Thyroid gland (tissue), 4 donors: ENCODE data around the gene PDGFC. TPM values are rescaled to one million over a fixed set of nuclear protein-coding genes. Genes with fewer than 3 reads are reported as not detected.

Source experiments
- DNase-seq, 2 donors: peaks; one replicate each; pipeline ENCODE4 v3.0.0-alpha.2; 2019
- H3K27ac ChIP-seq, 3 donors: fragments of 200-600 bp; sonication (generic); 1 replicate in 2 of 3; 2 replicates in 1 of 3; pipeline ENCODE4 v1.5.1; 2016 to 2019; ENCODE audit warnings: mild to moderate bottlenecking in 1 of 3, moderate library complexity in 1 of 3
- H3K27me3 ChIP-seq: fragments of 200-600 bp; sonication (generic); one replicate; pipeline ENCODE4 v1.5.1; 2019
- H3K36me3 ChIP-seq, 2 donors: fragments of 200-600 bp; sonication (generic); one replicate each; pipeline ENCODE4 v1.5.1; 2016 to 2019
- H3K4me1 ChIP-seq, 2 donors: fragments of 200-600 bp; sonication (generic); one replicate each; pipeline ENCODE4 v1.5.1; 2017 to 2019
- H3K4me3 ChIP-seq, 3 donors: fragments of 200-600 bp; sonication (generic); replicated peaks in 1 of 3; 1 replicate in 2 of 3; 2 replicates in 1 of 3; pipeline ENCODE4 v1.5.1; 2016; ENCODE audit warnings: mild to moderate bottlenecking in 1 of 3
- H3K9me3 ChIP-seq: fragments of 200-600 bp; sonication (generic); one replicate; pipeline ENCODE4 v1.5.1; 2017
- POLR2A ChIP-seq, 2 donors: fragments of 450-650 bp; IDR thresholded peaks; one replicate each; pipeline ENCODE4 v1.6.1; 2017; ENCODE audit warnings: antibody characterized with exemption in 2 of 2, mild to moderate bottlenecking in 2 of 2, moderate library complexity in 1 of 2
- WGBS, 2 donors: methylation state at CpG; one replicate each; pipeline ENCODE4 v1.1.5; 2017; 5-methylcytosine and 5-hydroxymethylcytosine counted together
- intact Hi-C: fragments of 100-400 bp; cut with DNase I; formaldehyde crosslinking; loops from one replicate; pipeline ENCODE4 v1.15.1; 2023
- total RNA-seq, 4 donors: library from RNA; depleted of rRNA; stranded (reverse); fragments of >200 nt; gene quantifications; one replicate each; pipeline ENCODE4 v1.2.3, GENCODE V29; 2016
- TF ChIP-seq, protein P1 (sequence below), 6 experiments: fragments of 200-600 bp in 3 of 6; fragments of 450-650 bp in 3 of 6; sonication (generic) in 3 of 6; IDR thresholded peaks; one replicate each; pipeline ENCODE4 v1.5.1; 2016 to 2019; ENCODE audit warnings: antibody characterized with exemption in 6 of 6, mild to moderate bottlenecking in 2 of 6, inconsistent platforms in 1 of 6, moderate library complexity in 1 of 6

Gene PDGFC
- total RNA-seq, 4 donors from 2014 or later, result 28.9 to 34.6 (median 29.9) TPM

- no peaks in the 10 kb centered on the region for H3K27me3 ChIP-seq
- H3K4me1 ChIP-seq, result no peaks in the 10 kb centered on the region
- H3K9me3 ChIP-seq, result no peaks in the 10 kb centered on the region
- H3K4me3 ChIP-seq, result no peak overlapping the region
- WGBS, 2 donors, result 93 to 95% methylated on average over 2 of the region's 2 CpGs
- DNase-seq, result no peak
- H3K36me3 ChIP-seq, result no peaks in the 10 kb centered on the region
- intact Hi-C loops, result no loop called here
- no peak overlapping the region for H3K27ac ChIP-seq
- TF ChIP-seq, protein P1, sequence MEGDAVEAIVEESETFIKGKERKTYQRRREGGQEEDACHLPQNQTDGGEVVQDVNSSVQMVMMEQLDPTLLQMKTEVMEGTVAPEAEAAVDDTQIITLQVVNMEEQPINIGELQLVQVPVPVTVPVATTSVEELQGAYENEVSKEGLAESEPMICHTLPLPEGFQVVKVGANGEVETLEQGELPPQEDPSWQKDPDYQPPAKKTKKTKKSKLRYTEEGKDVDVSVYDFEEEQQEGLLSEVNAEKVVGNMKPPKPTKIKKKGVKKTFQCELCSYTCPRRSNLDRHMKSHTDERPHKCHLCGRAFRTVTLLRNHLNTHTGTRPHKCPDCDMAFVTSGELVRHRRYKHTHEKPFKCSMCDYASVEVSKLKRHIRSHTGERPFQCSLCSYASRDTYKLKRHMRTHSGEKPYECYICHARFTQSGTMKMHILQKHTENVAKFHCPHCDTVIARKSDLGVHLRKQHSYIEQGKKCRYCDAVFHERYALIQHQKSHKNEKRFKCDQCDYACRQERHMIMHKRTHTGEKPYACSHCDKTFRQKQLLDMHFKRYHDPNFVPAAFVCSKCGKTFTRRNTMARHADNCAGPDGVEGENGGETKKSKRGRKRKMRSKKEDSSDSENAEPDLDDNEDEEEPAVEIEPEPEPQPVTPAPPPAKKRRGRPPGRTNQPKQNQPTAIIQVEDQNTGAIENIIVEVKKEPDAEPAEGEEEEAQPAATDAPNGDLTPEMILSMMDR (IDR thresholded peaks at IDR 0.05), result no peak
- TF ChIP-seq POLR2A (IDR thresholded peaks at IDR 0.05), result no peak
Observed at GRCh38 chr4:157012781-157013180, 41.2 kb upstream of the PDGFC start.

DNA sequence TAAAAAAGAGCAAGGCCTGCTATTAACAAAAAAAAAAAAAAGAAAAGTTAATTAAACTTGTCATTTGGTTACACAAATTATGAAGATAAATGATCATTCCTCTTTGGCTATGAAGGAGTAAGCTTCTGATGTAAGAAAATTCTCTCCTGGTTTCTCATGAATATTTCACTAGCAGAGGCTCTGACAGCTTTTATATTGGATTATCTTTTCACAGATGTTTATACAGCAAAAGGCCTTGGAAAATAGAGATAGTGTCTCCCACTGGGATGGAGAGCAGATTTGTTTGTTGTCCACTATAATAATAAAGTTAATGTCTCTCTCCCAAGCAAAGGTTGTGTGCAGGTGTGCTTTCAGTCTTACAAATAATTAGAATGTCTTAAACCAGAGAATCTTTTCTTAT lies 40.7 kb upstream of the PDGFC start:
- Histone ChIP-seq H3K27me3 (no peaks in the 10 kb centered on the region), H3K27ac (no peak overlapping the region), H3K9me3 (no peaks in the 10 kb centered on the region), H3K36me3 (no peaks in the 10 kb centered on the region), H3K4me3 (no peak overlapping the region), H3K4me1 (no peaks in the 10 kb centered on the region)
- TF ChIP-seq, protein P1 (IDR thresholded peaks at IDR 0.05), result no peak
- no peak for DNase-seq
- intact Hi-C loops, result no loop called here

GRCh38 chr4:157010630-157011029 lies 39.0 kb upstream of the PDGFC start:
- Histone ChIP-seq H3K9me3 (no peaks in the 10 kb centered on the region), H3K27ac (no peak overlapping the region), H3K36me3 (no peaks in the 10 kb centered on the region), H3K4me1 (no peaks in the 10 kb centered on the region), H3K27me3 (no peaks in the 10 kb centered on the region), H3K4me3 (no peak overlapping the region)
- 82 to 84% methylated on average over 2 of the region's 2 CpGs for WGBS, 2 donors
- TF ChIP-seq, protein P1 (IDR thresholded peaks at IDR 0.05), result no peak
- TF ChIP-seq POLR2A (IDR thresholded peaks at IDR 0.05), result no peak
- no peak for DNase-seq
- intact Hi-C loops, result no loop called here

DNA sequence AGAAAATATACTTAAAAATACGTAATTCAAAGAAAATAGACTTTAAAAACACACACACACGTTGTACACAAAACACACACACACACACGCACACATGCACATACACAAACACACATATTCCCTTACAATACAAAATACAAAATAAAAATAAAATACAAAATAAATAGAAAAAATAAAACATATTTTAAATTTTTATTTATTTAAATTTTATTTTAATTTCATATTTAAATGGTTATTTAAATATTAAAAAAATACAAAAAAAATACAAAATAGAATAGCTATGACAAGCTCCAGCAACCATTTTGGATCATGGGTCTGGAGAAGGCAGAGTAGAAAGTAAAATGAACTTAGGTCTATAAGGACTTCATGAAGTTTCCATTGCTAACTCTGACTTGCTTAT lies 34.2 kb upstream of the PDGFC start:
- no peak for DNase-seq
- Histone ChIP-seq H3K36me3 (no peaks in the 10 kb centered on the region), H3K27ac (no peak overlapping the region), H3K27me3 (no peaks in the 10 kb centered on the region), H3K4me3 (no peak overlapping the region), H3K9me3 (no peaks in the 10 kb centered on the region), H3K4me1 (no peaks in the 10 kb centered on the region)
- TF ChIP-seq, protein P1 (IDR thresholded peaks at IDR 0.05), result no peak
- TF ChIP-seq POLR2A (IDR thresholded peaks at IDR 0.05), result no peak
- WGBS, 2 donors, result 94 to 96% methylated on average over 3 of the region's 3 CpGs
- intact Hi-C loops, result no loop called here

- H3K9me3 ChIP-seq, result no peaks in the 10 kb centered on the region
- intact Hi-C loops, result no loop called here
- TF ChIP-seq, protein P1 (IDR thresholded peaks at IDR 0.05), result no peak
- no peak for TF ChIP-seq POLR2A (IDR thresholded peaks at IDR 0.05)
- DNase-seq, result no peak
- no peaks in the 10 kb centered on the region for H3K27me3 ChIP-seq
- no peaks in the 10 kb centered on the region for H3K4me1 ChIP-seq
- 67 to 82% methylated on average over 2 of the region's 2 CpGs for WGBS, 2 donors
- no peak overlapping the region for H3K4me3 ChIP-seq
- no peak overlapping the region for H3K27ac ChIP-seq
- H3K36me3 ChIP-seq, result no peaks in the 10 kb centered on the region
Observed at GRCh38 chr4:157005193-157005592, 33.6 kb upstream of the PDGFC start.
